Mesenchymal stem cell (in vitro differentiated cells and primary cell): ENCODE data around the gene DFFB.

Experiments used
- DNase-seq: peaks from one replicate; pipeline ENCODE4 v3.0.0-alpha.2; 2013
- H2AFZ ChIP-seq: one replicate; pipeline ENCODE4 v1.6.1; 2013; ENCODE audit warnings: low read depth, mild to moderate bottlenecking, control low read depth, inconsistent platforms, low read length, moderate library complexity
- H2AK5ac ChIP-seq: 2 replicates; pipeline ENCODE4 v1.6.1; 2013; ENCODE audit warnings: low read length, moderate library complexity, mild to moderate bottlenecking, inconsistent platforms; ENCODE audit not compliant: severe bottlenecking
- H2BK120ac ChIP-seq: one replicate; pipeline ENCODE4 v1.6.1; 2013; ENCODE audit warnings: low read depth, mild to moderate bottlenecking, inconsistent platforms, low read length, moderate library complexity
- H2BK12ac ChIP-seq, 2 experiments: one replicate each; pipeline ENCODE4 v1.6.1; 2013; ENCODE audit warnings: inconsistent platforms in 2 of 2, low read length in 2 of 2, mild to moderate bottlenecking in 2 of 2, moderate library complexity in 2 of 2, control low read depth in 1 of 2
- H2BK15ac ChIP-seq: one replicate; pipeline ENCODE4 v1.6.1; 2013; ENCODE audit warnings: mild to moderate bottlenecking, low read depth, inconsistent platforms; ENCODE audit not compliant: poor library complexity, severe bottlenecking
- H2BK5ac ChIP-seq: 2 replicates; pipeline ENCODE4 v1.6.1; 2013; ENCODE audit warnings: low read depth, mild to moderate bottlenecking, low read length, control low read depth, inconsistent platforms; ENCODE audit not compliant: poor library complexity, severe bottlenecking
- H3K14ac ChIP-seq, 2 experiments: one replicate each; pipeline ENCODE4 v1.6.1; 2013; ENCODE audit warnings: inconsistent platforms in 2 of 2, low read length in 2 of 2, control low read depth in 1 of 2, mild to moderate bottlenecking in 1 of 2, moderate library complexity in 1 of 2
- H3K18ac ChIP-seq, 2 experiments: one replicate each; pipeline ENCODE4 v1.6.1; 2013; ENCODE audit warnings: inconsistent platforms in 2 of 2, low read length in 2 of 2, control low read depth in 1 of 2, low read depth in 1 of 2, mild to moderate bottlenecking in 1 of 2
- H3K23ac ChIP-seq, 2 experiments: one replicate each; pipeline ENCODE4 v1.6.1; 2013; ENCODE audit warnings: inconsistent platforms in 2 of 2, low read length in 2 of 2, mild to moderate bottlenecking in 2 of 2, moderate library complexity in 2 of 2, control low read depth in 1 of 2
- H3K27ac ChIP-seq: 2 replicates; pipeline ENCODE4 v1.5.1; 2013; ENCODE audit warnings: mild to moderate bottlenecking, moderate library complexity, low read length, control low read depth, inconsistent platforms; ENCODE audit not compliant: poor library complexity, severe bottlenecking
- H3K27me3 ChIP-seq, 2 experiments: 2 replicates each; pipeline versions ENCODE4 v1.6.1 to v1.7.0; 2013; ENCODE audit warnings: low read length in 2 of 2, mild to moderate bottlenecking in 2 of 2, moderate library complexity in 2 of 2, control low read depth in 1 of 2, inconsistent platforms in 1 of 2; ENCODE audit not compliant: control insufficient read depth in 1 of 2, insufficient read depth in 1 of 2
- H3K36me3 ChIP-seq, 2 experiments: 2 replicates each; pipeline versions ENCODE4 v1.6.1 to v1.7.0; 2013; ENCODE audit warnings: low read length in 2 of 2, control low read depth in 1 of 2, inconsistent platforms in 1 of 2, low read depth in 1 of 2, mild to moderate bottlenecking in 1 of 2; ENCODE audit not compliant: insufficient read depth in 2 of 2, control insufficient read depth in 1 of 2
- H3K4ac ChIP-seq, 2 experiments: one replicate each; pipeline ENCODE4 v1.6.1; 2013; ENCODE audit warnings: inconsistent platforms in 2 of 2, low read length in 2 of 2, mild to moderate bottlenecking in 2 of 2, moderate library complexity in 2 of 2, control low read depth in 1 of 2, low read depth in 1 of 2
- H3K4me1 ChIP-seq: 2 replicates; pipeline ENCODE4 v1.6.1; 2013; ENCODE audit warnings: low read depth, low read length, control low read depth; ENCODE audit not compliant: control insufficient read depth, insufficient read depth
- H3K4me2 ChIP-seq: 2 replicates; pipeline ENCODE4 v1.6.1; 2013; ENCODE audit warnings: low read length, mild to moderate bottlenecking, inconsistent platforms; ENCODE audit not compliant: poor library complexity, severe bottlenecking
- H3K4me3 ChIP-seq, 2 experiments: 2 replicates each; pipeline versions ENCODE4 v1.5.1 to v1.7.0; 2013; ENCODE audit warnings: low read length in 2 of 2, mild to moderate bottlenecking in 2 of 2, control low read depth in 1 of 2, low read depth in 1 of 2; ENCODE audit not compliant: insufficient read depth in 1 of 2
- H3K79me1 ChIP-seq: replicated peaks from 2 replicates; pipeline ENCODE4 v1.6.1; 2013; ENCODE audit warnings: mild to moderate bottlenecking, control low read depth, low read length, inconsistent platforms; ENCODE audit not compliant: poor library complexity, severe bottlenecking
- H3K9ac ChIP-seq: 2 replicates; pipeline ENCODE4 v1.7.0; 2013; ENCODE audit warnings: mild to moderate bottlenecking, low read length, moderate library complexity
- H3K9me3 ChIP-seq: 2 replicates; pipeline ENCODE4 v1.7.0; 2013; ENCODE audit warnings: mild to moderate bottlenecking, low read length; ENCODE audit not compliant: control insufficient read depth
- H4K8ac ChIP-seq: one replicate; pipeline ENCODE4 v1.6.1; 2013; ENCODE audit warnings: inconsistent platforms, mild to moderate bottlenecking, low read length, moderate library complexity
- H4K91ac ChIP-seq: one replicate; pipeline ENCODE4 v1.6.1; 2013; ENCODE audit warnings: mild to moderate bottlenecking, low read length, inconsistent platforms
- WGBS: methylation state at CpG from one replicate; pipeline ENCODE4 v1.1.7; 2013; ENCODE audit warnings: mixed read lengths; 5-methylcytosine and 5-hydroxymethylcytosine counted together

The DFFB gene

GRCh38 chr1:3837200-3837599 lies 20.1 kb upstream of the DFFB start:
- Histone ChIP-seq H3K4me3 (no peak overlapping the region), H2AFZ (no peak overlapping the region), H2AK5ac (no peak overlapping the region), H2BK5ac (no peak overlapping the region), H3K79me1 (no peaks in the 10 kb centered on the region), H3K4me2 (no peak overlapping the region), H3K18ac (no peak overlapping the region), H2BK120ac (no peak overlapping the region), H3K27ac (no peak overlapping the region), H3K23ac (no peak overlapping the region), H3K9me3 (peaks cover 26% of the 10 kb centered on the region), H4K91ac (no peak overlapping the region), H3K36me3 (peaks cover 64 to 82% of the 10 kb centered on the region in 2 experiments), H2BK15ac (no peak overlapping the region), H4K8ac (no peak overlapping the region), H3K9ac (no peak overlapping the region), H3K4me1 (no peaks in the 10 kb centered on the region), H2BK12ac (no peak overlapping the region), H3K14ac (no peak overlapping the region), H3K27me3 (no peaks in the 10 kb centered on the region), H3K4ac (no peak overlapping the region)
- WGBS: 100% methylated on average over 6 of the region's 6 CpGs
- no peak for DNase-seq

- WGBS: 85% methylated on average over 1 of the region's 1 CpG
- H3K9ac ChIP-seq: no peak overlapping the region
These were observed 19.6 kb upstream of the DFFB start for GRCh38 chr1:3837685-3838084.

GRCh38 chr1:3838788-3839187 lies 18.5 kb upstream of the DFFB start:
- Histone ChIP-seq H2AFZ (no peak overlapping the region), H2AK5ac (no peak overlapping the region), H3K4ac (no peak overlapping the region), H3K9me3 (peaks cover 26% of the 10 kb centered on the region), H3K79me1 (no peaks in the 10 kb centered on the region), H3K4me3 (no peak overlapping the region), H2BK5ac (no peak overlapping the region), H3K27ac (no peak overlapping the region), H3K14ac (no peak overlapping the region), H3K36me3 (peaks cover 64 to 73% of the 10 kb centered on the region in 2 experiments), H3K18ac (no peak overlapping the region), H3K9ac (no peak overlapping the region), H3K4me1 (no peaks in the 10 kb centered on the region), H4K8ac (no peak overlapping the region), H3K27me3 (no peaks in the 10 kb centered on the region), H2BK15ac (no peak overlapping the region), H3K23ac (no peak overlapping the region), H3K4me2 (no peak overlapping the region), H2BK120ac (no peak overlapping the region), H4K91ac (no peak overlapping the region), H2BK12ac (no peak overlapping the region)
- no peak for DNase-seq
- over 99% methylated on average over 11 of the region's 11 CpGs for WGBS

More at GRCh38 chr1:3837685-3838084, 19.6 kb upstream of the DFFB start:
- no peak overlapping the region for H2BK120ac ChIP-seq
- no peak overlapping the region for H3K4ac ChIP-seq
- no peak overlapping the region for H3K4me3 ChIP-seq
- H2BK12ac ChIP-seq: no peak overlapping the region
- no peak overlapping the region for H2BK5ac ChIP-seq
- H2AFZ ChIP-seq: no peak overlapping the region
- DNase-seq: no peak
- H3K23ac ChIP-seq: no peak overlapping the region
- no peak overlapping the region for H3K27ac ChIP-seq
- no peak overlapping the region for H3K14ac ChIP-seq
- H2AK5ac ChIP-seq: no peak overlapping the region
- no peak overlapping the region for H3K18ac ChIP-seq
- no peaks in the 10 kb centered on the region for H3K4me1 ChIP-seq
- no peak overlapping the region for H2BK15ac ChIP-seq
- H3K9me3 ChIP-seq: peaks cover 26% of the 10 kb centered on the region
- no peak overlapping the region for H4K91ac ChIP-seq
- H4K8ac ChIP-seq: no peak overlapping the region
- no peaks in the 10 kb centered on the region for H3K79me1 ChIP-seq
- H3K4me2 ChIP-seq: no peak overlapping the region
- H3K27me3 ChIP-seq: no peaks in the 10 kb centered on the region
- peaks cover 64 to 82% of the 10 kb centered on the region in 2 experiments for H3K36me3 ChIP-seq

GRCh38 chr1:3841491-3841890 lies 15.8 kb upstream of the DFFB start:
- H3K4me2 ChIP-seq: no peak overlapping the region
- H3K9me3 ChIP-seq: peaks cover 26% of the 10 kb centered on the region
- no peak overlapping the region for H3K18ac ChIP-seq
- WGBS: 96% methylated on average over 5 of the region's 7 CpGs
- H4K8ac ChIP-seq: no peak overlapping the region
- no peak overlapping the region for H2BK12ac ChIP-seq
- no peak overlapping the region for H2AFZ ChIP-seq
- H2BK120ac ChIP-seq: no peak overlapping the region
- no peak overlapping the region for H2BK5ac ChIP-seq
- H3K4ac ChIP-seq: no peak overlapping the region
- no peak overlapping the region for H3K27ac ChIP-seq
- no peak overlapping the region for H3K4me3 ChIP-seq
- no peaks in the 10 kb centered on the region for H3K27me3 ChIP-seq
- peaks cover 2% of the 10 kb centered on the region for H3K79me1 ChIP-seq
- no peak overlapping the region for H2BK15ac ChIP-seq
- no peak overlapping the region for H3K14ac ChIP-seq
- no peak overlapping the region for H3K23ac ChIP-seq
- peaks cover 64 to 77% of the 10 kb centered on the region in 2 experiments for H3K36me3 ChIP-seq
- H3K4me1 ChIP-seq: no peaks in the 10 kb centered on the region
- no peak overlapping the region for H3K9ac ChIP-seq
- no peak overlapping the region for H2AK5ac ChIP-seq
- no peak overlapping the region for H4K91ac ChIP-seq
- no peak for DNase-seq
